ENCODE data around the gene SIRT6. TPM values are rescaled to one million over a fixed set of nuclear protein-coding genes. Genes with fewer than 3 reads are reported as not detected.
"Not testable (repeated sequence)": the region's sequence is repeated elsewhere in the genome, so short reads cannot be mapped to it uniquely, and the experiment has no call there.

The SIRT6 gene
- total RNA-seq, 2 donors from 2014 or later: 13.2 to 54.1 TPM

DNA sequence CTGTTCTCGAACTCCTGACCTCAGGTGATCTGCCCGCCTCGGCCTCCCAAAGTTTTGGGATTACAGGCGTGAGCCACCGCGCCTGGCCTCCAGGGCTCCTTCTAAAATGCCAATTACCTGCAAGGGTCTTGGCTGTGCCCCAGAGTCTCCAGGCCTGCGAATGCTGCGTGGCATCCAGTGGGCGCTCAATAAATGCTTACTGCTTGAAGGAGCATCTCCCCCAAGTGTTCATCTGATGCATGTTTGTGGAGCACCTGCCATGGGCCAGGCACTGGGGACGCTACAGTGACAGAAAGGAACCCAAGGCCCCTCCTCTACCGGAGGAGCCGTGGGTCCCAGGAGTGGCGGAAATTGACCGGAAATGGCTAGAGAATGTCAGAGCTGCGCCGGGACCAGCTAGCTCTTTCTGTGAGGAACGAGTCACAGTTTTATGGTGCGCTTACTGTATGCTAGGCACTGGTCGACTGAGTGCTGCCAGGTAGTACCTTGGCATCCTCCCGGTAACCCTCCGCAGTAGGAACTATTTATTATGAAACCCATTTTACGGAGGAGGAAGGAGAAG is 14.3 kb upstream of the SIRT6 start:
- Histone ChIP-seq H3K4me1 (no peaks in the 10 kb centered on the region), H3K36me3 (replicated peaks in 1 of 2; ENCODE audit: insufficient read depth in 1 of 2, low read depth in 2 of 2) (no peaks in the 10 kb centered on the region), H3K9me3 (no peaks in the 10 kb centered on the region), H3K27ac (no peak overlapping the region), H3K4me3 (no peak overlapping the region), H3K27me3 (peaks cover 0 to 18% of the 10 kb centered on the region in 2 donors)
- intact Hi-C loops (cut with DNase I): no loop called here
- ATAC-seq (no peak), DNase-seq (no peak)
- TF ChIP-seq, protein P1, sequence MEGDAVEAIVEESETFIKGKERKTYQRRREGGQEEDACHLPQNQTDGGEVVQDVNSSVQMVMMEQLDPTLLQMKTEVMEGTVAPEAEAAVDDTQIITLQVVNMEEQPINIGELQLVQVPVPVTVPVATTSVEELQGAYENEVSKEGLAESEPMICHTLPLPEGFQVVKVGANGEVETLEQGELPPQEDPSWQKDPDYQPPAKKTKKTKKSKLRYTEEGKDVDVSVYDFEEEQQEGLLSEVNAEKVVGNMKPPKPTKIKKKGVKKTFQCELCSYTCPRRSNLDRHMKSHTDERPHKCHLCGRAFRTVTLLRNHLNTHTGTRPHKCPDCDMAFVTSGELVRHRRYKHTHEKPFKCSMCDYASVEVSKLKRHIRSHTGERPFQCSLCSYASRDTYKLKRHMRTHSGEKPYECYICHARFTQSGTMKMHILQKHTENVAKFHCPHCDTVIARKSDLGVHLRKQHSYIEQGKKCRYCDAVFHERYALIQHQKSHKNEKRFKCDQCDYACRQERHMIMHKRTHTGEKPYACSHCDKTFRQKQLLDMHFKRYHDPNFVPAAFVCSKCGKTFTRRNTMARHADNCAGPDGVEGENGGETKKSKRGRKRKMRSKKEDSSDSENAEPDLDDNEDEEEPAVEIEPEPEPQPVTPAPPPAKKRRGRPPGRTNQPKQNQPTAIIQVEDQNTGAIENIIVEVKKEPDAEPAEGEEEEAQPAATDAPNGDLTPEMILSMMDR (IDR thresholded peaks at IDR 0.05): no peak
- TF ChIP-seq POLR2A (IDR thresholded peaks at IDR 0.05): no peak
- 85 to 89% methylated on average over 16 to 22 of the region's 22 CpGs for WGBS, 2 donors

- H3K27me3 ChIP-seq: peaks cover 0 to 18% of the 10 kb centered on the region in 2 donors
- H3K36me3 ChIP-seq (replicated peaks in 1 of 2; ENCODE audit: insufficient read depth in 1 of 2, low read depth in 2 of 2): no peaks in the 10 kb centered on the region
- no peaks in the 10 kb centered on the region for H3K4me1 ChIP-seq
- intact Hi-C loops (cut with DNase I): no loop called here
- ATAC-seq (no peak), DNase-seq (no peak)
- no peak overlapping the region for H3K27ac ChIP-seq
- TF ChIP-seq, protein P1 (IDR thresholded peaks at IDR 0.05): no peak
- TF ChIP-seq POLR2A (IDR thresholded peaks at IDR 0.05): no peak
- 70 to 75% methylated on average over 8 of the region's 8 CpGs for WGBS, 2 donors
- H3K9me3 ChIP-seq: no peaks in the 10 kb centered on the region
- H3K4me3 ChIP-seq: no peak overlapping the region
Observed at GRCh38 chr19:4196009-4196408, 13.6 kb upstream of the SIRT6 start.

- Histone ChIP-seq H3K4me3 (no peak overlapping the region), H3K27ac (no peak overlapping the region), H3K9me3 (no peaks in the 10 kb centered on the region), H3K27me3 (peaks cover 0 to 18% of the 10 kb centered on the region in 2 donors), H3K36me3 (replicated peaks in 1 of 2; ENCODE audit: insufficient read depth in 1 of 2, low read depth in 2 of 2) (no peaks in the 10 kb centered on the region), H3K4me1 (no peaks in the 10 kb centered on the region)
- ATAC-seq (no peak), DNase-seq (no peak)
- WGBS, 2 donors: 47 to 58% methylated on average over 7 of the region's 7 CpGs
- TF ChIP-seq, protein P1 (IDR thresholded peaks at IDR 0.05): no peak
- TF ChIP-seq POLR2A (IDR thresholded peaks at IDR 0.05): no peak
- intact Hi-C loops (cut with DNase I): no loop called here
Observed at GRCh38 chr19:4194353-4194752, 12.0 kb upstream of the SIRT6 start.

DNA sequence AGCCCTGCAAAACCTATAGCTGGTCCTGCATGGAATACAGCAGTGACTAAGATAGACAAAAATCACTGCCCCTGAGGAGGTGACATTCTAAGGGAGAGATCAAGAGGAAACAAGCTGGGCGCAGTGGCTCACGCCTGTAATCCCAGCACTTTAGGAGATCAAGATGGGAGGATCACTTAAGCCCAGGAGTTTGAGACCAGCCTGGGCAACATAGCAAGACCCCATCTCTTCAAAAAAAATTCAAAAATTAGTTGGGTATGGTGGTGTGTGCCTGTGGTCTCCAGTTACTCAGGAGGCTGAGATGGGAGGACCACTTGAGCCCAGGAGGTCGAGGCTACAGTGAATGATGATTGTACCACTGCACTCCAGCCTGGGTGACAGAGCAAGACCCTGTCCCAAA is 10.2 kb upstream of the SIRT6 start:
- H3K4me3 ChIP-seq; DNase-seq; intact Hi-C loops (cut with DNase I); H3K27ac ChIP-seq; H3K36me3 ChIP-seq (replicated peaks in 1 of 2; ENCODE audit: insufficient read depth in 1 of 2, low read depth in 2 of 2); ATAC-seq; H3K9me3 ChIP-seq; H3K4me1 ChIP-seq: not testable (repeated sequence)
- WGBS, 2 donors: 89 to 94% methylated on average over 3 of the region's 3 CpGs
- peaks cover 0 to 16% of the 10 kb centered on the region in 2 donors for H3K27me3 ChIP-seq

GRCh38 chr19:4189641-4190040 is 7.3 kb upstream of the SIRT6 start:
- 64 to 67% methylated on average over 5 of the region's 5 CpGs for WGBS, 2 donors
- intact Hi-C loops (cut with DNase I): loop anchor here (10.0 kb wide), 1 partner anchor 185 kb away; the partner anchor contains the start of gene PIAS4

More at GRCh38 chr19:4189641-4190040, 7.3 kb upstream of the SIRT6 start:
- Histone ChIP-seq H3K9me3 (no peaks in the 10 kb centered on the region), H3K27ac (no peak overlapping the region), H3K27me3 (no peaks in the 10 kb centered on the region), H3K36me3 (replicated peaks in 1 of 2; ENCODE audit: insufficient read depth in 1 of 2, low read depth in 2 of 2) (no peaks in the 10 kb centered on the region), H3K4me1 (peaks cover 5% of the 10 kb centered on the region), H3K4me3 (no peak overlapping the region)
- ATAC-seq (no peak), DNase-seq (no peak)
- TF ChIP-seq, protein P1 (IDR thresholded peaks at IDR 0.05): no peak
- TF ChIP-seq POLR2A (IDR thresholded peaks at IDR 0.05): no peak
